GM13977 (cell line): ENCODE measurements around the gene SENP1.

Experiments used
- DNase-seq: peaks from one replicate; pipeline ENCODE4 v3.0.0; 2012; ENCODE audit warnings: low spot score
- in situ Hi-C: fragments of 300-500 bp; cut with MboI; formaldehyde crosslinking; loops from one replicate; pipeline ENCODE4 v1.12.0; 2022; ENCODE audit warnings: low sequenced_read_pairs, low pct_unique_long_range_greater_than_20kb, mixed read lengths, inconsistent platforms; ENCODE audit not compliant: unreplicated experiment
- TF ChIP-seq, protein P1 (sequence below): IDR thresholded peaks from 2 replicates; pipeline ENCODE4 v1.5.1; 2012; ENCODE audit warnings: mild to moderate bottlenecking, control low read depth; ENCODE audit not compliant: insufficient read depth; ENCODE audit errors: extremely low read depth, missing control alignments

Gene SENP1

DNA sequence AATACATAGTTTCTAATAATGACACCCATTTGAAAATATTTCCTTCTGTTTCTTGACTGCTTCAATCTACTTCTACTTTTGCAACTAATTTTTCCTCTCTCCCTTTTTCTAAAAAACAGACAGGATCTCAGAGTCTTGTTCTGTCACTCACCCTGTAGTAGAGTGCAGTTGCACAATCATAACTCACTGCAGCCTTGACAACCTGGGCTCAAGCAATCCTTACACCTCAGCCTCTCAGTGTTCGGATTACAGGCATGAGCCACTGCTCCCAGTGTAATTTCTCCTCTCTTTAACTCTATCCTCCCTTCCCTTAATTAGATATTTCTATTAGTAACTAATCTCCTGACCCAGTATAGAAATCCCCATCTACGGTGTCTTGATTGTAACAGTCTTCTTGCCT is 45.4 kb downstream of the SENP1 start:
- no peak for DNase-seq
- in situ Hi-C loops, result no loop called here
- TF ChIP-seq, protein P1, sequence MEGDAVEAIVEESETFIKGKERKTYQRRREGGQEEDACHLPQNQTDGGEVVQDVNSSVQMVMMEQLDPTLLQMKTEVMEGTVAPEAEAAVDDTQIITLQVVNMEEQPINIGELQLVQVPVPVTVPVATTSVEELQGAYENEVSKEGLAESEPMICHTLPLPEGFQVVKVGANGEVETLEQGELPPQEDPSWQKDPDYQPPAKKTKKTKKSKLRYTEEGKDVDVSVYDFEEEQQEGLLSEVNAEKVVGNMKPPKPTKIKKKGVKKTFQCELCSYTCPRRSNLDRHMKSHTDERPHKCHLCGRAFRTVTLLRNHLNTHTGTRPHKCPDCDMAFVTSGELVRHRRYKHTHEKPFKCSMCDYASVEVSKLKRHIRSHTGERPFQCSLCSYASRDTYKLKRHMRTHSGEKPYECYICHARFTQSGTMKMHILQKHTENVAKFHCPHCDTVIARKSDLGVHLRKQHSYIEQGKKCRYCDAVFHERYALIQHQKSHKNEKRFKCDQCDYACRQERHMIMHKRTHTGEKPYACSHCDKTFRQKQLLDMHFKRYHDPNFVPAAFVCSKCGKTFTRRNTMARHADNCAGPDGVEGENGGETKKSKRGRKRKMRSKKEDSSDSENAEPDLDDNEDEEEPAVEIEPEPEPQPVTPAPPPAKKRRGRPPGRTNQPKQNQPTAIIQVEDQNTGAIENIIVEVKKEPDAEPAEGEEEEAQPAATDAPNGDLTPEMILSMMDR, result no peak

DNA sequence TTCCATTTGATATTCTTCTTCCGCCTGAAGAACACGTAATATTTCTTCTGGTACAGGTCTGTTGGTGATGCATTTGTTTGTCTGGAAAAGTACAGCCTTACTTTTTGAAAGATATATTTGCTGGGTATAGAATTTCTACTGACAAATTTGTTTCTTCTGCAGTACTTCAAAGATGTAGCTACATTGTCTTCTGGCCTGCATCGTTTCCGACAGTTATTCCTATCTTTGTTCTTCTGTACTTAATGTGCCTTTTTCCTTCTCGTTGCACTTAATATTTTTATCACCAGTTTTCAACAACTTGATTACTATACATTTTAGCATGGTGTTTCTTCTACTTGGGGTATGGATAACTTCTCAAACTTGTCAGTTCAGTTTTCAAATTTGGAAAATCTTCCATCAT is 47.1 kb downstream of the SENP1 start:
- TF ChIP-seq, protein P1, result no peak
- in situ Hi-C loops, result no loop called here
- DNase-seq, result no peak

DNA sequence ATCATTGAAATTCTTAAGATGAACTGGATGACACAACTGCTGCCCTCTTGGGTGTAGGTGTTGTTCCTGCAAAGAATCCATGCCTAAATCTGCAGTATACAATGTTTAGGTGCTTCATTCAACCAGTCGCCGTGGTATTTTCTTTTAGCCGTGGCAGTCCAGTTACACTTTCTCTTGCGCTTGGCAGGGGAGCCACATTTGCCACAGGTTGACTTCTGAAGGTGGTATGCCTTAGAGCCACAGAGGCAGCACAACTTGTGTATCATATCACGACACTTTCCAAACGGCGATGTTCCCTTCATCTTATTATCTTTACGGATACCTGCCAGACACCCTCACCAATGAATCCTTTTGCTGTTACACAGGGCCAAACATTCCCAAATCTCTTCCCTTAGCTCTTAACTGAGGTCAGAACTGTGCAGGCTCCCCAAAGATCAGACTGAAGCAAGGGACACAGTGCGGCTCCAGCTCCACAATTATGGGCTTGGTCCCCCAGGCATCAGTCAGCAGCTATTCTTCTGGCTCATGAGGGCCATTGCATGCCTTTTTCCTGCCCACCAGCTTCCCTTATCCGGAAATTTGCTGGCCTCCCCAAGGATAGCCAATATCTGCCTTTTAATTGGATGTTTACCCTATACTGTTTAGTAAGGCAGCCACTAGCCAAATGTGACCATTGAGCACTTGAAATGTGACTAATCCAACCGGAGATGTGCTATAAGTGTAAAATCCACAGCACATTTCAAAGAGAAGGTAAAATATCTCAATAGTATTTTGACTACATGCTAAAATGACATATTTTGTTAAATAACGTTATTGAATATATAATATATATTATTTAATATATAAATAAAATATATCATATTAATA is 50.7 kb downstream of the SENP1 start:
- DNase-seq, result no peak
- in situ Hi-C loops, result no loop called here
- TF ChIP-seq, protein P1, result no peak

DNA sequence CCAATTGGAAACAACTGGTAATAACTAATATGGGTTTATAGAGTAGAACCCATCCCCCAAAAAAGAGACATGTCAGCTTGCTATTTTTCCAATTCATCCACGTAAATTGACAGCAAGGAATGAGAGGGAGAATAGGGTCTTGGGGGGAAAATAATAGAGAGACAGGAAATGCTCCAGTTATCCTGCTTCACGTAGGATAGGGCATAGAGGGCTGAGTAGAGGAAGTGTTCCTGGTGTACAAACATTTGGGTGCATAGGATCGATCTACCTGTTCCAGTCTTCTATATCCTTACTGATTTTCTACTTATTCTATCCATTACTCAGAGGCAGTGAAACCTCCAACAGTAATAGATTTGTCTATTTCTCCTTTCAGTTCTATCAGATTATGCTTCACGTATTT is 52.0 kb downstream of the SENP1 start:
- TF ChIP-seq, protein P1, result no peak
- DNase-seq, result no peak
- in situ Hi-C loops, result no loop called here

DNA sequence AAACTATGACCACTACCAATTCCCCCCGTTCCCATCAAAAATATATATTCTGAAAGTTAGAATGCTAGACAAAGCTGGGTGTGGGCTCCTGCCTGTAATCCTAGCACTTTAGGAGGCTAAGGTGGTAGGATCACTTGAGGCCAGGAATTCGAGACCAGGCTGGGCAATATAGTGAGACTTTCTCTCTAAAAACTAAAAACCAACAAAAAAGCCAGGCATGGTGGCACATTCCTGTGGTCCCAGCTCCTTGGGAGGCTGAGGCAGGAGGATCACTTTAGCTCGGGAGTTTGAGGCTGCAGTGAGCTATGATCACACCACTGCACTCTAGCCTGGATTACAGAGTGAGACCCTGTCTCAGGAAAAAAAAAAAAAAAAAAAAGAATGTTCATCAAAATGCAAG is 52.8 kb downstream of the SENP1 start:
- TF ChIP-seq, protein P1, result no peak
- in situ Hi-C loops, result no loop called here
- DNase-seq, result no peak

DNA sequence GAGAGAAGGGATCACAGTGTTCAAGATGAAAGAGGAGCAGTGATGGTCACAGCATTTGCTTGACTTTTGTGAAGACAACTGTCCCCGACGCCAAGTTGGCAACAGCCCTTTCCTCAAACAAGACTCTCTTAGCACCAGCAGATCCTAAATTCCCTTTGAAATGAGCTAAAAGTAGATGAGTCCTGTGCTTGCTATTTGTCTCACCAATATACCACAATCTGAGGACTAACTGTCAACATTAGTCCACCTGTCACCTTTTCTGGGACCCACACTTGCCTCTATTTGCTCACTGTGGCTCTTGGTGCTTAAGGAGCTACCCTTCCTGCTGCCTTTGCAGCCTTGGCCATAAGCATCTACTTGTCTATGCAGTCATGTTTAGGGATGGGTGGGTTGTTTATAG is 54.2 kb downstream of the SENP1 start:
- DNase-seq, result no peak
- TF ChIP-seq, protein P1, result no peak
- in situ Hi-C loops, result no loop called here
